Measurements from ENCODE around the gene SUGCT.

The SUGCT gene

DNA sequence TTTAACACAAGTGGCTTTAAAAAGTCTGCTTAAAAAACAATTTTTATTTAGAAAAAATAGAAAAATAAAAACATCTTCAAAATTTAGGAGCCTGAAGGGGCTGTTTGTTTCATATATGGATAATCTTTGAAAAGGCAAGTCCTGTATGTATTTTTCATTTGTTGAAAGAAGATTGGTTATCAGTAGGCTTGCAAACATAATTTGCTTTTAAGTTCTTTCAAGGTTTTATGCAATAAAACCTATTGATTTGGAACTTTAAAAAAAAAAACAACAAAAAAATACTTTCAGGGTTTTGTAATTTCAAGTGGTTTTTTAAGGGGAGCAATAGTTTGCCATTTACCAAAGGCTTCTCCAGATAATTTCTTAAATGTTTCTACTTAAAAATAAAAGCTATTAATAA is 36.0 kb upstream of the SUGCT start:
- no peaks in the 10 kb centered on the region for H3K9me2 ChIP-seq (replicated peaks; ENCODE audit: low read depth, low read length)
- H3F3A ChIP-seq (ENCODE audit: low read depth), result no peaks in the 10 kb centered on the region

DNA sequence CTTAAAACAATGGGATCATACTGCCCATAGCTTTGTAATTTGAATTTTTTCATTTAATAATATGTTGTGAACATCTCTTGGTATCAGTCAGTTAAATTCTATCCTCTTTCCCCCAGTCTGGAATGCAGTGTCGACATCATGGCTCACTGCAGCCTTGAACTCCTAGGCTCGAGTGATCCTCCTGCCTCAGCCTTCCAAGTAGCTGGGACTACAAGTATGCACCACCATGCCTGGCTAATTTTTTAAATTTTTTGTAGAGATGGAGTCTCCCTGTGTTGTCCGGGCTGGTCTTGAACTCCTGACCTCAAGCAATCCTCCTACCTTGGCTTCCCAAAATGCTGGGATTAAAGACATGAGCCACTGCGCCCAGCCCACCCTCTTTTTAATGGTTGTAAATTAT is 35.0 kb upstream of the SUGCT start:
- H4K20me1 ChIP-seq (ENCODE audit: insufficient read depth, low read length, poor library complexity, severe bottlenecking), result no peaks in the 10 kb centered on the region

More for the DNA sequence above, 36.0 kb upstream of the SUGCT start:
- H3K9me3 ChIP-seq (ENCODE audit: insufficient read depth, low read depth, low read length), result no peaks in the 10 kb centered on the region
- no peak overlapping the region for H2AFZ ChIP-seq (ENCODE audit: low read length)
- H3K36me3 ChIP-seq (ENCODE audit: insufficient read depth, low read length), result peaks cover 27% of the 10 kb centered on the region; the same call in 1 of the 2 replicates
- TF ChIP-seq CTCF (conservative IDR thresholded peaks at IDR 0.05; ENCODE audit: low read length) (no peak), EZH2phosphoT487 (IDR thresholded peaks at IDR 0.05; ENCODE audit: borderline replicate concordance) (no peak)
- H4K20me1 ChIP-seq (ENCODE audit: insufficient read depth, low read length, poor library complexity, severe bottlenecking), result no peaks in the 10 kb centered on the region
- no peaks in the 10 kb centered on the region for H3K27me3 ChIP-seq (ENCODE audit: insufficient read depth, low read length, poor library complexity, severe bottlenecking)
- no peak overlapping the region for H3K9ac ChIP-seq (ENCODE audit: low read depth, low read length, poor library complexity, severe bottlenecking)
- no peaks in the 10 kb centered on the region for H3K4me1 ChIP-seq (ENCODE audit: insufficient read depth, low read length, poor library complexity, severe bottlenecking)
- H3K79me2 ChIP-seq (ENCODE audit: insufficient read depth, low read length), result no peaks in the 10 kb centered on the region
- H3K4me3 ChIP-seq (ENCODE audit: low read length, poor library complexity, severe bottlenecking), result no peak overlapping the region
- H3K4me2 ChIP-seq (ENCODE audit: low read depth, low read length, poor library complexity, severe bottlenecking), result no peak overlapping the region

DNA sequence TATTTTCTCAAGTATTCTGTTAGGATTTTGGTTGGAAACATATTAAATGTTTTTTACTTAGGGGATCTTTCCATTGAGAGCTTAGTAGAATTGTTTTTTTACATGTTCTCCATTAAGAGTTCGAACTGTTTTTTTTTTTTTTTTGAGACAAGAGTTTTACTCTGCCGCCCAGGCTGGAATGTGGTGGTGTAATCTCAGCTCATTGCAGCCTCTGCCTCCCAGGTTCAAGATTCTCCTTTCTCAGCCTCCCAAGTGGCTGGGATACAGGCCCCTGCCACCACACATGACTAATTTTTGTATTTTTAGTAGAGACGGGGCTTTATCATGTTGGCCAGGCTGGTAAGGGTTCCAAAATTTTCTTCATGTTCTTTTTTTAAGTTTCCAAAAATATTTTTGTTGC is 33.6 kb upstream of the SUGCT start:
- H3K27me3 ChIP-seq (ENCODE audit: insufficient read depth, low read length, poor library complexity, severe bottlenecking), result no peaks in the 10 kb centered on the region
- H3K4me1 ChIP-seq (ENCODE audit: insufficient read depth, low read length, poor library complexity, severe bottlenecking), result no peaks in the 10 kb centered on the region
- H3F3A ChIP-seq (ENCODE audit: low read depth), result no peaks in the 10 kb centered on the region
- no peaks in the 10 kb centered on the region for H3K79me2 ChIP-seq (ENCODE audit: insufficient read depth, low read length)
- H2AFZ ChIP-seq (ENCODE audit: low read length), result no peak overlapping the region
- H4K20me1 ChIP-seq (ENCODE audit: insufficient read depth, low read length, poor library complexity, severe bottlenecking), result no peaks in the 10 kb centered on the region
- H3K9me3 ChIP-seq (ENCODE audit: insufficient read depth, low read depth, low read length), result no peaks in the 10 kb centered on the region
- no peak overlapping the region for H3K9ac ChIP-seq (ENCODE audit: low read depth, low read length, poor library complexity, severe bottlenecking)
- TF ChIP-seq EZH2phosphoT487 (IDR thresholded peaks at IDR 0.05; ENCODE audit: borderline replicate concordance), result no peak
- no peak for TF ChIP-seq CTCF (conservative IDR thresholded peaks at IDR 0.05; ENCODE audit: low read length)
- H3K4me2 ChIP-seq (ENCODE audit: low read depth, low read length, poor library complexity, severe bottlenecking), result no peak overlapping the region
- H3K4me3 ChIP-seq (ENCODE audit: low read length, poor library complexity, severe bottlenecking), result no peak overlapping the region
- peaks cover 3% of the 10 kb centered on the region; the same call in 1 of the 2 replicates for H3K36me3 ChIP-seq (ENCODE audit: insufficient read depth, low read length)
- no peaks in the 10 kb centered on the region for H3K9me2 ChIP-seq (replicated peaks; ENCODE audit: low read depth, low read length)

More for the DNA sequence above, 35.0 kb upstream of the SUGCT start:
- Histone ChIP-seq H3K4me1 (ENCODE audit: insufficient read depth, low read length, poor library complexity, severe bottlenecking) (no peaks in the 10 kb centered on the region), H3K36me3 (ENCODE audit: insufficient read depth, low read length) (peaks cover 17% of the 10 kb centered on the region; the same call in 1 of the 2 replicates), H3K4me3 (ENCODE audit: low read length, poor library complexity, severe bottlenecking) (no peak overlapping the region), H3K4me2 (ENCODE audit: low read depth, low read length, poor library complexity, severe bottlenecking) (no peak overlapping the region), H3F3A (ENCODE audit: low read depth) (no peaks in the 10 kb centered on the region), H3K27me3 (ENCODE audit: insufficient read depth, low read length, poor library complexity, severe bottlenecking) (no peaks in the 10 kb centered on the region), H3K79me2 (ENCODE audit: insufficient read depth, low read length) (no peaks in the 10 kb centered on the region), H3K9ac (ENCODE audit: low read depth, low read length, poor library complexity, severe bottlenecking) (no peak overlapping the region), H3K9me2 (replicated peaks; ENCODE audit: low read depth, low read length) (no peaks in the 10 kb centered on the region), H2AFZ (ENCODE audit: low read length) (no peak overlapping the region), H3K9me3 (ENCODE audit: insufficient read depth, low read depth, low read length) (no peaks in the 10 kb centered on the region)
- TF ChIP-seq CTCF (conservative IDR thresholded peaks at IDR 0.05; ENCODE audit: low read length), result no peak
- TF ChIP-seq EZH2phosphoT487 (IDR thresholded peaks at IDR 0.05; ENCODE audit: borderline replicate concordance), result no peak
